Brain microvascular endothelial cell (primary cell): ENCODE results near the gene COL5A3.
"Not testable (repeated sequence)": the region's sequence is repeated elsewhere in the genome, so short reads cannot be mapped to it uniquely, and the experiment has no call there.

Source experiments
- DNase-seq: peaks from one replicate; pipeline ENCODE4 v3.0.0-alpha.2; 2020
- H3K27ac ChIP-seq: fragments of 250-450 bp; sonication (Bioruptor Pico); 2 replicates; pipeline ENCODE4 v1.5.1; 2020; ENCODE audit warnings: mild to moderate bottlenecking, moderate library complexity
- H3K27me3 ChIP-seq: fragments of 250-450 bp; sonication (Bioruptor Pico); replicated peaks from 2 replicates; pipeline ENCODE4 v1.5.1; 2020; ENCODE audit warnings: mild to moderate bottlenecking
- H3K36me3 ChIP-seq: fragments of 250-450 bp; sonication (Bioruptor Pico); replicated peaks from 2 replicates; pipeline ENCODE4 v1.5.1; 2020; ENCODE audit warnings: mild to moderate bottlenecking
- H3K4me3 ChIP-seq: 2 replicates; pipeline ENCODE4 v1.5.1; 2011; ENCODE audit warnings: low read depth, mild to moderate bottlenecking, control low read depth, low read length, moderate library complexity
- in situ Hi-C: cut with HindIII; loops from 2 replicates; pipeline ENCODE4 v1.10.0; 2017; ENCODE audit warnings: low sequenced_read_pairs, low pct_ligation_motif_present
- TF ChIP-seq, protein P1 (sequence below): IDR thresholded peaks from 2 replicates; pipeline ENCODE4 v1.5.1; 2011; ENCODE audit warnings: low read depth, mild to moderate bottlenecking, moderate library complexity, low read length, control low read depth, inconsistent platforms; ENCODE audit errors: missing control alignments

Gene COL5A3

GRCh38 chr19:10027158-10027997, 17.1 kb upstream of the COL5A3 start:
- DNase-seq, result peak; percentile 88
- TF ChIP-seq, protein P1, sequence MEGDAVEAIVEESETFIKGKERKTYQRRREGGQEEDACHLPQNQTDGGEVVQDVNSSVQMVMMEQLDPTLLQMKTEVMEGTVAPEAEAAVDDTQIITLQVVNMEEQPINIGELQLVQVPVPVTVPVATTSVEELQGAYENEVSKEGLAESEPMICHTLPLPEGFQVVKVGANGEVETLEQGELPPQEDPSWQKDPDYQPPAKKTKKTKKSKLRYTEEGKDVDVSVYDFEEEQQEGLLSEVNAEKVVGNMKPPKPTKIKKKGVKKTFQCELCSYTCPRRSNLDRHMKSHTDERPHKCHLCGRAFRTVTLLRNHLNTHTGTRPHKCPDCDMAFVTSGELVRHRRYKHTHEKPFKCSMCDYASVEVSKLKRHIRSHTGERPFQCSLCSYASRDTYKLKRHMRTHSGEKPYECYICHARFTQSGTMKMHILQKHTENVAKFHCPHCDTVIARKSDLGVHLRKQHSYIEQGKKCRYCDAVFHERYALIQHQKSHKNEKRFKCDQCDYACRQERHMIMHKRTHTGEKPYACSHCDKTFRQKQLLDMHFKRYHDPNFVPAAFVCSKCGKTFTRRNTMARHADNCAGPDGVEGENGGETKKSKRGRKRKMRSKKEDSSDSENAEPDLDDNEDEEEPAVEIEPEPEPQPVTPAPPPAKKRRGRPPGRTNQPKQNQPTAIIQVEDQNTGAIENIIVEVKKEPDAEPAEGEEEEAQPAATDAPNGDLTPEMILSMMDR, result peak; percentile 93
- Histone ChIP-seq H3K27me3 (no peaks in the 10 kb centered on the region), H3K36me3 (no peaks in the 10 kb centered on the region), H3K27ac (no peak overlapping the region), H3K4me3 (no peak overlapping the region)
- in situ Hi-C loops, result no loop called here

- Histone ChIP-seq H3K27ac (no peak overlapping the region), H3K27me3 (no peaks in the 10 kb centered on the region), H3K4me3 (no peak overlapping the region), H3K36me3 (no peaks in the 10 kb centered on the region)
- in situ Hi-C loops, result no loop called here
- no peak for DNase-seq
- TF ChIP-seq, protein P1, result no peak
Measured at GRCh38 chr19:10026744-10027143, 16.4 kb upstream of the COL5A3 start.

GRCh38 chr19:10023096-10023495, 12.8 kb upstream of the COL5A3 start:
- H3K27me3 ChIP-seq, DNase-seq, H3K4me3 ChIP-seq, in situ Hi-C loops, H3K36me3 ChIP-seq, H3K27ac ChIP-seq: not testable (repeated sequence)

GRCh38 chr19:10021863-10022262, 11.6 kb upstream of the COL5A3 start:
- no peaks in the 10 kb centered on the region for H3K27me3 ChIP-seq
- no peak overlapping the region for H3K27ac ChIP-seq
- no peaks in the 10 kb centered on the region for H3K36me3 ChIP-seq
- in situ Hi-C loops, result no loop called here
- DNase-seq, result no peak
- no peak overlapping the region for H3K4me3 ChIP-seq
- TF ChIP-seq, protein P1, result no peak

- Histone ChIP-seq H3K4me3 (no peak overlapping the region), H3K27ac (no peak overlapping the region), H3K36me3 (no peaks in the 10 kb centered on the region), H3K27me3 (no peaks in the 10 kb centered on the region)
- in situ Hi-C loops, result no loop called here
- no peak for DNase-seq
- TF ChIP-seq, protein P1, result no peak
Measured at GRCh38 chr19:10021446-10021845, 11.1 kb upstream of the COL5A3 start.

GRCh38 chr19:10020851-10021250, 10.5 kb upstream of the COL5A3 start:
- TF ChIP-seq, protein P1, result no peak
- Histone ChIP-seq H3K27me3 (no peaks in the 10 kb centered on the region), H3K4me3 (no peak overlapping the region), H3K36me3 (no peaks in the 10 kb centered on the region), H3K27ac (no peak overlapping the region)
- in situ Hi-C loops, result no loop called here
- no peak for DNase-seq
